SK-N-SH (cell line): ENCODE data around the gene EFHD2. TPM values are rescaled to one million over a fixed set of nuclear protein-coding genes. Genes with fewer than 3 reads are reported as not detected.

Experiments used
- CTCF ChIA-PET: fragments of 300-600, 350-600 bp; formaldehyde crosslinking; extraction: SDS; loops from one replicate; lab custom pipeline; 2021; lab: Yijun Ruan, JAX
- POLR2A ChIA-PET: fragments of 350-600 bp; sonication (Branson Sonifier 250); formaldehyde crosslinking; extraction: SDS; loops from one replicate; lab custom pipeline; 2020; ENCODE audit warnings: antibody characterized with exemption, inconsistent platforms; lab: Yijun Ruan, JAX
- DNase-seq: peaks from one replicate; pipeline ENCODE4 v3.0.0; 2012
- H2AFZ ChIP-seq: fragments of 200-600 bp; sonication (generic); 2 replicates; pipeline ENCODE4 v1.8.1; 2016; ENCODE audit warnings: antibody characterized with exemption, mild to moderate bottlenecking, low read depth
- H3F3A ChIP-seq: fragments of 200-600 bp; sonication (generic); replicated peaks from 2 replicates; pipeline ENCODE3; 2016; ENCODE audit warnings: antibody characterized with exemption, mild to moderate bottlenecking; ENCODE audit not compliant: insufficient read depth
- H3K27ac ChIP-seq, 2 experiments: fragments of 200-500 bp in 1 of 2; fragments of 200-600 bp in 1 of 2; sonication (Bioruptor generic) in 1 of 2; sonication (generic), shearing (Covaris generic) in 1 of 2; 2 replicates each; pipeline versions ENCODE4 v1.5.1 to v1.6.1; 2014 to 2016; ENCODE audit warnings: low read depth in 2 of 2, inconsistent platforms in 1 of 2, low read length in 1 of 2, mild to moderate bottlenecking in 1 of 2, mixed read lengths in 1 of 2
- H3K27me3 ChIP-seq: fragments of 200-600 bp; sonication (generic), shearing (Covaris generic); 2 replicates; pipeline ENCODE4 v1.6.1; 2016; ENCODE audit warnings: mixed run types; ENCODE audit not compliant: insufficient read depth
- H3K36me3 ChIP-seq, 2 experiments: fragments of 200-500 bp in 1 of 2; fragments of 200-600 bp in 1 of 2; sonication (Bioruptor generic) in 1 of 2; sonication (generic) in 1 of 2; replicated peaks in 1 of 2; 2 replicates each; pipeline versions ENCODE3 to v1.5.1; 2014 to 2016; ENCODE audit warnings: low read length in 1 of 2, mild to moderate bottlenecking in 1 of 2; ENCODE audit not compliant: insufficient read depth in 2 of 2, control insufficient read depth in 1 of 2
- H3K4me1 ChIP-seq, 2 experiments: fragments of 200-500 bp in 1 of 2; fragments of 200-600 bp in 1 of 2; sonication (Bioruptor generic) in 1 of 2; sonication (generic), shearing (Covaris generic) in 1 of 2; 2 replicates each; pipeline versions ENCODE4 v1.5.1 to v1.6.1; 2014 to 2016; ENCODE audit warnings: low read depth in 1 of 2, low read length in 1 of 2, mixed run types in 1 of 2; ENCODE audit not compliant: insufficient read depth in 2 of 2, control insufficient read depth in 1 of 2
- H3K4me2 ChIP-seq: fragments of 200-600 bp; sonication (generic), shearing (Covaris generic); 2 replicates; pipeline ENCODE4 v1.6.1; 2017; ENCODE audit warnings: mixed run types
- H3K4me3 ChIP-seq, 2 experiments: fragments of 200-500 bp in 1 of 2; fragments of 200-600 bp in 1 of 2; sonication (Bioruptor generic) in 1 of 2; sonication (generic), shearing (Covaris generic) in 1 of 2; 2 replicates each; pipeline versions ENCODE4 v1.5.1 to v1.8.1; 2014 to 2016; ENCODE audit warnings: low read depth in 2 of 2, inconsistent platforms in 1 of 2, low read length in 1 of 2, mild to moderate bottlenecking in 1 of 2, mixed read lengths in 1 of 2, moderate library complexity in 1 of 2
- H3K79me2 ChIP-seq: fragments of 200-600 bp; sonication (generic); 2 replicates; pipeline ENCODE4 v1.8.1; 2017; ENCODE audit warnings: mild to moderate bottlenecking; ENCODE audit not compliant: insufficient read depth
- H3K9ac ChIP-seq: fragments of 200-600 bp; sonication (generic); 2 replicates; pipeline ENCODE4 v1.6.1; 2017; ENCODE audit warnings: mixed run types
- H3K9me2 ChIP-seq: fragments of 200-600 bp; sonication (generic); 2 replicates; pipeline ENCODE4 v1.6.1; 2017; ENCODE audit warnings: mixed run types
- H3K9me3 ChIP-seq: fragments of 200-600 bp; sonication (generic); 2 replicates; pipeline ENCODE4 v1.6.1; 2017; ENCODE audit warnings: mixed run types, mild to moderate bottlenecking, moderate library complexity
- H4K20me1 ChIP-seq: fragments of 200-600 bp; sonication (generic); 2 replicates; pipeline ENCODE4 v1.6.1; 2017; ENCODE audit warnings: mild to moderate bottlenecking, mixed run types; ENCODE audit not compliant: insufficient read depth
- FOXJ3 ChIP-seq: sonication (generic); formaldehyde crosslinking; IDR thresholded peaks from 2 replicates; pipeline ENCODE4 v1.5.1; 2020; ENCODE audit warnings: mild to moderate bottlenecking, missing genetic modification reagents
- GABPA ChIP-seq: IDR thresholded peaks from 2 replicates; pipeline ENCODE4 v1.4.0; 2012; ENCODE audit warnings: low read depth, mild to moderate bottlenecking
- MXI1 ChIP-seq: IDR thresholded peaks from 2 replicates; pipeline ENCODE4 v1.6.1; 2012; ENCODE audit warnings: mild to moderate bottlenecking, low read depth, low read length, improper control_type of control experiment
- NRF1 ChIP-seq: IDR thresholded peaks from 2 replicates; pipeline ENCODE4 v1.6.1; 2012; ENCODE audit warnings: low read depth, mild to moderate bottlenecking, low read length
- RAD21 ChIP-seq: IDR thresholded peaks from 2 replicates; pipeline ENCODE4 v1.6.1; 2012; ENCODE audit warnings: mild to moderate bottlenecking, low read length
- RFX5 ChIP-seq: IDR thresholded peaks from 2 replicates; pipeline ENCODE4 v1.6.1; 2012; ENCODE audit warnings: mild to moderate bottlenecking, improper control_type of control experiment, low read length
- SIN3A ChIP-seq: IDR thresholded peaks from 2 replicates; pipeline ENCODE4 v1.6.1; 2012; ENCODE audit warnings: low read depth, mild to moderate bottlenecking, low read length, moderate library complexity, borderline replicate concordance
- TAF1 ChIP-seq: IDR thresholded peaks from 2 replicates; pipeline ENCODE4 v1.6.1; 2012; ENCODE audit warnings: low read depth, mild to moderate bottlenecking, low read length, moderate library complexity, borderline replicate concordance
- TCF12 ChIP-seq: IDR thresholded peaks from 2 replicates; pipeline ENCODE4 v1.4.0; 2012
- TEAD4 ChIP-seq: IDR thresholded peaks from 2 replicates; pipeline ENCODE4 v1.4.0; 2012; ENCODE audit warnings: mild to moderate bottlenecking, borderline replicate concordance; ENCODE audit not compliant: insufficient read depth
- YY1 ChIP-seq: IDR thresholded peaks from 2 replicates; pipeline ENCODE4 v1.4.0; 2012; ENCODE audit warnings: low read depth, mild to moderate bottlenecking
- WGBS: methylation state at CpG from one replicate; pipeline ENCODE4 v1.1.6; 2017; ENCODE audit warnings: low lambda C conversion rate; 5-methylcytosine and 5-hydroxymethylcytosine counted together
- polyA plus RNA-seq, 3 experiments: library from polyadenylated mRNA; depleted of rRNA; stranded (reverse); fragments of >200 nt; gene quantifications; 2 replicates each; pipeline ENCODE4 v1.2.3, GENCODE V29; 2012
- TF ChIP-seq, protein P1 (sequence below): IDR thresholded peaks from 2 replicates; pipeline ENCODE4 v1.6.1; 2012; ENCODE audit warnings: mild to moderate bottlenecking, low read depth, low read length, moderate library complexity
- TF ChIP-seq, protein P2 (sequence below): IDR thresholded peaks from 2 replicates; pipeline ENCODE4 v1.4.0; 2012; ENCODE audit warnings: low read depth, borderline replicate concordance
- TF ChIP-seq, protein P3 (sequence below): IDR thresholded peaks from 2 replicates; pipeline ENCODE4 v1.4.0; 2012; ENCODE audit warnings: low read depth

The EFHD2 gene
- polyA plus RNA-seq, 1 of the 3 experiments (the other 2 are of a cell fraction) = 59.8 TPM

DNA sequence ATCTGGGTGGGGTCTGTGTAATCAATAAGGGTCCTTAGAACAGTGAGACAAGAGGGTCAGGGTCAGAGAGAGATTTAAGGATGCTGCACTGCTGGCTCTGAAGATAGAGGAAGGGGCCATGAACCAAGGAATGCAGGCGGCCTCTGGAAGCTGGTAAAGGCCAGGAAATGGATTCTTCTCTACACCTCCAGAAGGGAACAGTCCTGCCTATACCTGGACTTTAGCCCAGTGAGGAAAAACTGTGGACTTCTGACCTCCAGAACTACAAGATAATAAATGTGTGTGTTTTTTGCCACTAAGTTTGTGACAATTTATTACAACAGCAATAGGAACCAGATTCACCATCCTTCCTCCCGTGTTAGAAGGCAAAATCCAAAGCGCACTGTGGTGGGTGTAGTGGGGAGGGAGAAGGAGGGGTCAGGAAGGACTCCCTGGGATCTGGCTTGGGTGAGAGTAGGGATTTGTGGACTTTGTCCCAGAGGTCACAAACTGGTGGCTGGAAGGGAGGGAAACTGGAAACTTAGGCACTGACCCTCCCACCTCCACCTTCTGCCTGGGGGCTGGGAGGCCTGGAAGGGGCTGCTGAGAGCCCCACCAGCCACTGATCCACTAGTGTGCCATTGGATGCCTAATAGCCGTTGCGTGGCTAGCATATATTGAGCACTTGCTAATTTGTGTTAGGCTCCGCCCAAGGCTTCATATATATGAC lies 41.5 kb downstream of the EFHD2 start (continued):
- TF ChIP-seq, protein P1, sequence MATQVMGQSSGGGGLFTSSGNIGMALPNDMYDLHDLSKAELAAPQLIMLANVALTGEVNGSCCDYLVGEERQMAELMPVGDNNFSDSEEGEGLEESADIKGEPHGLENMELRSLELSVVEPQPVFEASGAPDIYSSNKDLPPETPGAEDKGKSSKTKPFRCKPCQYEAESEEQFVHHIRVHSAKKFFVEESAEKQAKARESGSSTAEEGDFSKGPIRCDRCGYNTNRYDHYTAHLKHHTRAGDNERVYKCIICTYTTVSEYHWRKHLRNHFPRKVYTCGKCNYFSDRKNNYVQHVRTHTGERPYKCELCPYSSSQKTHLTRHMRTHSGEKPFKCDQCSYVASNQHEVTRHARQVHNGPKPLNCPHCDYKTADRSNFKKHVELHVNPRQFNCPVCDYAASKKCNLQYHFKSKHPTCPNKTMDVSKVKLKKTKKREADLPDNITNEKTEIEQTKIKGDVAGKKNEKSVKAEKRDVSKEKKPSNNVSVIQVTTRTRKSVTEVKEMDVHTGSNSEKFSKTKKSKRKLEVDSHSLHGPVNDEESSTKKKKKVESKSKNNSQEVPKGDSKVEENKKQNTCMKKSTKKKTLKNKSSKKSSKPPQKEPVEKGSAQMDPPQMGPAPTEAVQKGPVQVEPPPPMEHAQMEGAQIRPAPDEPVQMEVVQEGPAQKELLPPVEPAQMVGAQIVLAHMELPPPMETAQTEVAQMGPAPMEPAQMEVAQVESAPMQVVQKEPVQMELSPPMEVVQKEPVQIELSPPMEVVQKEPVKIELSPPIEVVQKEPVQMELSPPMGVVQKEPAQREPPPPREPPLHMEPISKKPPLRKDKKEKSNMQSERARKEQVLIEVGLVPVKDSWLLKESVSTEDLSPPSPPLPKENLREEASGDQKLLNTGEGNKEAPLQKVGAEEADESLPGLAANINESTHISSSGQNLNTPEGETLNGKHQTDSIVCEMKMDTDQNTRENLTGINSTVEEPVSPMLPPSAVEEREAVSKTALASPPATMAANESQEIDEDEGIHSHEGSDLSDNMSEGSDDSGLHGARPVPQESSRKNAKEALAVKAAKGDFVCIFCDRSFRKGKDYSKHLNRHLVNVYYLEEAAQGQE = no peak
- TF ChIP-seq TAF1 (no peak), FOXJ3 (CRISPR knock-in tag) (no peak), GABPA (no peak), SIN3A (no peak)

DNA sequence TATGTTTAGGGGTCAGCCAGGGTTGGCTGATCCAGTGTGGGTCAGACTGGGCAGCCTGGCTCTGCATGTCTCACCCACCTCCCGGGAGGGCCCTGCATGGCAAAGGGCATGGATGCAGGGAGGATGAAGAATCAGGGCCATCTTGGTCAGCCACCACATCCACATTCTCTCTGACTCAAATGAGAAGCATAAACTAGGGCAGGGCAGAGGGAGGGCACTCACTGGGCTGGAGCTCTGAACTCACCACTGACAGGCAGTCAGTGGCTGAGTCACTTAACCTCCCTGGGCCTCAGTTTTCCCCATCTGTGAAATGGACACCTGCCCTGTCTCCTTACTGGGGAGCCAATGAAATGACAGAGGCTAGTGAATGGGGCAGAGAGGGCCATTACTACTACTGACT lies 42.5 kb downstream of the EFHD2 start:
- Histone ChIP-seq H3K36me3 (no peaks in the 10 kb centered on the region), H3K9me3 (no peaks in the 10 kb centered on the region), H4K20me1 (no peaks in the 10 kb centered on the region), H3F3A (peaks cover 3% of the 10 kb centered on the region), H3K4me2 (no peak overlapping the region), H3K9me2 (no peaks in the 10 kb centered on the region), H3K4me1 (no peaks in the 10 kb centered on the region), H2AFZ (no peak overlapping the region), H3K4me3 (no peak overlapping the region), H3K79me2 (no peaks in the 10 kb centered on the region), H3K9ac (no peak overlapping the region), H3K27me3 (no peaks in the 10 kb centered on the region), H3K27ac (no peak overlapping the region)
- WGBS = no CpG with 5 or more reads among the region's 1 CpG
- TF ChIP-seq RAD21 (no peak), YY1 (no peak), NRF1 (no peak), MXI1 (no peak), TCF12 (no peak), TEAD4 (no peak), GABPA (no peak), RFX5 (no peak)
- TF ChIP-seq, protein P2, sequence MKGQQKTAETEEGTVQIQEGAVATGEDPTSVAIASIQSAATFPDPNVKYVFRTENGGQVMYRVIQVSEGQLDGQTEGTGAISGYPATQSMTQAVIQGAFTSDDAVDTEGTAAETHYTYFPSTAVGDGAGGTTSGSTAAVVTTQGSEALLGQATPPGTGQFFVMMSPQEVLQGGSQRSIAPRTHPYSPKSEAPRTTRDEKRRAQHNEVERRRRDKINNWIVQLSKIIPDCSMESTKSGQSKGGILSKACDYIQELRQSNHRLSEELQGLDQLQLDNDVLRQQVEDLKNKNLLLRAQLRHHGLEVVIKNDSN = no peak
- TF ChIP-seq, protein P3, sequence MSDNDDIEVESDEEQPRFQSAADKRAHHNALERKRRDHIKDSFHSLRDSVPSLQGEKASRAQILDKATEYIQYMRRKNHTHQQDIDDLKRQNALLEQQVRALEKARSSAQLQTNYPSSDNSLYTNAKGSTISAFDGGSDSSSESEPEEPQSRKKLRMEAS = no peak
- CTCF ChIA-PET = no interaction called here
- POLR2A ChIA-PET = no interaction called here
- DNase-seq = no peak
